Heart left ventricle (tissue), 16 donors: ENCODE data around the gene GNG8. TPM values are rescaled to one million over a fixed set of nuclear protein-coding genes. Genes with fewer than 3 reads are reported as not detected.

Experiments
- ATAC-seq, 4 donors: fragments of 200-7000 bp; cut with Tn5 transposase; one replicate each; pipeline ENCODE4 v1.9.1; 2020 to 2022; ENCODE audit warnings: moderate library complexity in 4 of 4, mild to moderate bottlenecking in 3 of 4, moderate number of reproducible peaks in 1 of 4
- DNase-seq, 5 donors: peaks; one replicate each; pipeline ENCODE4 v3.0.0-alpha.2; 2020
- H3K27ac ChIP-seq, 12 donors: fragments of 200-600 bp; sonication (generic) in 4 of 12; one replicate each; pipeline versions ENCODE4 v1.5.0 to v1.8.0; 2016 to 2022; ENCODE audit warnings: mild to moderate bottlenecking in 2 of 12
- H3K27me3 ChIP-seq, 9 donors: fragments of 200-600 bp; sonication (generic) in 2 of 9; one replicate each; pipeline versions ENCODE4 v1.5.1 to v1.8.0; 2016 to 2022; ENCODE audit warnings: mild to moderate bottlenecking in 3 of 9
- H3K36me3 ChIP-seq, 9 donors: fragments of 200-600 bp; sonication (generic) in 2 of 9; one replicate each; pipeline versions ENCODE4 v1.5.0 to v1.8.0; 2018 to 2022; ENCODE audit warnings: mild to moderate bottlenecking in 2 of 9
- H3K4me1 ChIP-seq, 12 donors: fragments of 200-600 bp; sonication (generic) in 4 of 12; one replicate each; pipeline versions ENCODE4 v1.5.0 to v1.8.0; 2016 to 2022; ENCODE audit warnings: mild to moderate bottlenecking in 3 of 12
- H3K4me3 ChIP-seq, 12 donors: fragments of 200-600 bp; sonication (generic) in 4 of 12; one replicate each; pipeline versions ENCODE4 v1.5.0 to v1.8.0; 2017 to 2022; ENCODE audit warnings: mild to moderate bottlenecking in 9 of 12, moderate library complexity in 4 of 12
- H3K9me3 ChIP-seq, 12 donors: fragments of 200-600 bp; sonication (generic) in 4 of 12; one replicate each; pipeline versions ENCODE4 v1.5.0 to v1.8.0; 2016 to 2022; ENCODE audit warnings: mild to moderate bottlenecking in 1 of 12
- CTCF ChIP-seq, 12 donors: fragments of 200-600 bp; sonication (generic) in 4 of 12; IDR thresholded peaks; one replicate each; pipeline versions ENCODE4 v1.5.0 to v1.8.0; 2018 to 2022; ENCODE audit warnings: antibody characterized with exemption in 12 of 12, mild to moderate bottlenecking in 5 of 12
- POLR2A ChIP-seq, 2 donors: fragments of 450-650 bp; IDR thresholded peaks; one replicate each; pipeline ENCODE4 v1.6.1; 2017; ENCODE audit warnings: antibody characterized with exemption in 2 of 2, mild to moderate bottlenecking in 2 of 2, moderate library complexity in 2 of 2
- WGBS, 4 donors: extraction: QIAGEN DNeasy Blood & Tissue Kit in 2 of 4; methylation state at CpG; one replicate each; pipeline versions ENCODE4 v1.1.5 to v1.1.7; 2013 to 2018; 5-methylcytosine and 5-hydroxymethylcytosine counted together
- intact Hi-C, 10 donors: fragments of 100-400 bp; cut with DNase I; formaldehyde crosslinking; loops; one replicate each; pipeline versions ENCODE4 v1.11.1 to v1.14.2; 2022
- polyA plus RNA-seq, 2 donors: library from polyadenylated mRNA; stranded (reverse); fragments of 200-250 nt; gene quantifications; one replicate each; pipeline ENCODE4 v1.2.3, GENCODE V29; 2013
- total RNA-seq, 9 donors: library from RNA; depleted of rRNA in 2 of 9; stranded (reverse); fragments of >200 nt in 2 of 9; fragmentation: NEBNext Ultra II Directional in 3 of 9; extraction: Animal tissue kit (Norgen Biotek cat#: 25700) in 3 of 9; gene quantifications; one replicate each; pipeline versions ENCODE4 v1.1.0 to v1.2.4, GENCODE V29; 2016 to 2023
- donor health status: ischemic (EF 13 %, LVEDD 7.1; RV severe dilation, severe dysfunction).
- donor health status: healthy with polysubstance abuse.
- donor health status: DM: no; HTN: yes; CAD: no.
- donor health status: DM: no; HTN: no; CAD: no.
- donor health status: ischemic (EF 25% LVEDD 6.9; RV normal size, moderate dysfunction).
- donor health status: ischemic (EF 25% LVEDD 5.7; RV mildly dilated, moderate dysfunction).
- donor health status: healthy.
- donor health status: DM: yes; HTN: yes; CAD: no.
- donor health status: ischemic (EF 35%, LVEDD 5.7; RV mildly dilated, moderate dysfunction).
- donor health status: nonischemic (EF 11% LVEDD 7.7; RV severe dilation, severe dysfunction).
- donor health status: DM: yes; HTN: yes; CAD: no.
- donor health status: PGD.
- donor health status: ischemic (EF 29% LVEDD 5.4; RV normal size, mild dysfunction).
- donor health status: nonischemic (EF 23%, LVEDD 6.1; RV moderate dilation, normal function).

The GNG8 gene
- total and polyA plus RNA-seq, 11 donors: not detected

- Histone ChIP-seq H3K27me3 (no peaks in the 10 kb centered on the region), H3K4me3 (no peak overlapping the region), H3K4me1 (peaks cover 0 to 20% (median 1%) of the 10 kb centered on the region in 12 donors), H3K36me3 (no peaks in the 10 kb centered on the region), H3K27ac (no peak overlapping the region), H3K9me3 (peaks cover 0 to 17% (median 8%) of the 10 kb centered on the region in 12 donors)
- intact Hi-C loops: no loop called here
- TF ChIP-seq POLR2A (IDR thresholded peaks at IDR 0.05) (no peak), CTCF (IDR thresholded peaks at IDR 0.05) (no peak)
- DNase-seq (no peak), ATAC-seq (no peak)
- 72 to 81% (median 76%) methylated on average over 6 of the region's 6 CpGs for WGBS, 4 donors
These were observed 40.0 kb downstream of the GNG8 start for GRCh38 chr19:46596008-46596407.

- H3K36me3 ChIP-seq: no peaks in the 10 kb centered on the region
- ATAC-seq: no peak
- peak overlapping the region in 1 of 12 donors; percentile 49 for H3K27ac ChIP-seq
- TF ChIP-seq CTCF (IDR thresholded peaks at IDR 0.05) (no peak), POLR2A (IDR thresholded peaks at IDR 0.05) (no peak)
- H3K4me1 ChIP-seq: peaks cover 0 to 13% (median 0%) of the 10 kb centered on the region in 12 donors
- no peak overlapping the region for H3K4me3 ChIP-seq
- no peaks in the 10 kb centered on the region for H3K27me3 ChIP-seq
- DNase-seq: no peak
- no peaks in the 10 kb centered on the region for H3K9me3 ChIP-seq
- WGBS, 4 donors: 78 to 90% (median 84%) methylated on average over 3 of the region's 3 CpGs
- intact Hi-C loops: no loop called here
These were observed 44.1 kb downstream of the GNG8 start for GRCh38 chr19:46591870-46592269.

DNA sequence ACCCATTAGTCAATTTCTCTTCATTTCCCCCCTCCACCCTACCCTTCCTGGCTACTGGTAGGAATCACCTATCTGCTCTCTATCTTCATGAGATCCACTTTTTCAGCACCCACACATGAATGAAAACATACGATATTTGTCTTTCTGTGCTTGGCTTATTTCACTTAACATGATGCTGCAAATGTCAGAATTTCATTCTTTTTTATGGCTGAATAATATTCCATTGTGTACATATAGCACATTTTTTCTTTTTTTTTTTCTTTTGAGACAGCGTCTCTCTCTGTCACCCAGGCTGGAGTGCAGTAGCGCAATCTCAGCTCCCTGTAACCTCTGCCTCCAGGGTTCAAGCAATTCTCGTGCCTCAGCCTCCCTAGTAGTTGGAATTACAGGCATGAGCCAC, 44.7 kb downstream of the GNG8 start:
- intact Hi-C loops: no loop called here
- no peak for TF ChIP-seq CTCF (IDR thresholded peaks at IDR 0.05)
- TF ChIP-seq POLR2A (IDR thresholded peaks at IDR 0.05): no peak
- Histone ChIP-seq H3K9me3 (no peaks in the 10 kb centered on the region), H3K36me3 (no peaks in the 10 kb centered on the region), H3K27me3 (no peaks in the 10 kb centered on the region), H3K4me3 (no peak overlapping the region), H3K27ac (peak overlapping the region in 1 of 12 donors; percentile 49), H3K4me1 (peaks cover 0 to 13% (median 0%) of the 10 kb centered on the region in 12 donors)
- WGBS, 4 donors: 95 to 98% (median 96%) methylated on average over 4 of the region's 4 CpGs
- no peak for ATAC-seq
- DNase-seq: no peak

GRCh38 chr19:46587861-46588260, 48.1 kb downstream of the GNG8 start:
- H3K36me3 ChIP-seq: no peaks in the 10 kb centered on the region
- H3K27ac ChIP-seq: no peak overlapping the region
- no peaks in the 10 kb centered on the region for H3K9me3 ChIP-seq
- H3K27me3 ChIP-seq: no peaks in the 10 kb centered on the region
- DNase-seq: no peak
- H3K4me3 ChIP-seq: no peak overlapping the region
- intact Hi-C loops: no loop called here
- WGBS, 4 donors: 77 to 88% (median 79%) methylated on average over 3 of the region's 3 CpGs
- H3K4me1 ChIP-seq: peaks cover 0 to 13% (median 0%) of the 10 kb centered on the region in 12 donors
- no peak for TF ChIP-seq POLR2A (IDR thresholded peaks at IDR 0.05)
- no peak for TF ChIP-seq CTCF (IDR thresholded peaks at IDR 0.05)
- ATAC-seq: no peak
